Cerebellar nuclear complex (tissue), 1 donor: ENCODE results near the gene GRM5.
"Not testable (repeated sequence)": the region's sequence is repeated elsewhere in the genome, so short reads cannot be mapped to it uniquely, and the experiment has no call there.

Experiments
- DNase-seq, 2 experiments: peaks; one replicate each; lab custom pipeline; 2025; lab: John Stamatoyannopoulos, UW

Gene GRM5

GRCh38 chr11:88838139-88838538, 227.6 kb downstream of the GRM5 start:
- not testable (repeated sequence) for DNase-seq

- DNase-seq: not testable (repeated sequence)
These were observed 230.1 kb downstream of the GRM5 start for GRCh38 chr11:88835709-88836108.

- no peak for DNase-seq
These were observed 234.4 kb downstream of the GRM5 start for GRCh38 chr11:88831303-88831890.

- DNase-seq: no peak
These were observed 238.6 kb downstream of the GRM5 start for GRCh38 chr11:88827018-88827676.

GRCh38 chr11:88819616-88820015, 246.2 kb downstream of the GRM5 start:
- DNase-seq: no peak

- no peak for DNase-seq
These were observed 246.8 kb downstream of the GRM5 start for GRCh38 chr11:88818978-88819377.

- no peak for DNase-seq
These were observed 250.3 kb downstream of the GRM5 start for GRCh38 chr11:88815505-88815904.

GRCh38 chr11:88814076-88814475, 251.7 kb downstream of the GRM5 start:
- no peak for DNase-seq

GRCh38 chr11:88813233-88813915, 252.4 kb downstream of the GRM5 start:
- no peak for DNase-seq

GRCh38 chr11:88810420-88811097, 255.2 kb downstream of the GRM5 start:
- DNase-seq: no peak

GRCh38 chr11:88809126-88809525, 256.7 kb downstream of the GRM5 start:
- no peak for DNase-seq

GRCh38 chr11:88807349-88807748, 258.4 kb downstream of the GRM5 start:
- no peak for DNase-seq

GRCh38 chr11:88806410-88806809, 259.4 kb downstream of the GRM5 start:
- DNase-seq: no peak

- no peak for DNase-seq
These were observed 264.2 kb downstream of the GRM5 start for GRCh38 chr11:88801484-88802123.

- no peak for DNase-seq
These were observed 265.8 kb downstream of the GRM5 start for GRCh38 chr11:88799771-88800500.

- no peak for DNase-seq
These were observed 275.6 kb downstream of the GRM5 start for GRCh38 chr11:88790182-88790581.

GRCh38 chr11:88779577-88779976, 286.2 kb downstream of the GRM5 start:
- no peak for DNase-seq

GRCh38 chr11:88770475-88771079, 295.2 kb downstream of the GRM5 start:
- no peak for DNase-seq

- no peak for DNase-seq
These were observed 321.6 kb downstream of the GRM5 start for GRCh38 chr11:88744140-88744539.

GRCh38 chr11:88739524-88739923, 326.3 kb downstream of the GRM5 start:
- no peak for DNase-seq

GRCh38 chr11:88709567-88709966, 356.2 kb downstream of the GRM5 start:
- no peak for DNase-seq
